Heart left ventricle (tissue), 16 donors: ENCODE measurements around the gene PFKFB3. TPM values are rescaled to one million over a fixed set of nuclear protein-coding genes. Genes with fewer than 3 reads are reported as not detected.

Experiments
- ATAC-seq, 4 donors: fragments of 200-7000 bp; cut with Tn5 transposase; one replicate each; pipeline ENCODE4 v1.9.1; 2020 to 2022; ENCODE audit warnings: moderate library complexity in 4 of 4, mild to moderate bottlenecking in 3 of 4, moderate number of reproducible peaks in 1 of 4
- DNase-seq, 5 donors: peaks; one replicate each; pipeline ENCODE4 v3.0.0-alpha.2; 2020
- H3K27ac ChIP-seq, 12 donors: fragments of 200-600 bp; sonication (generic) in 4 of 12; one replicate each; pipeline versions ENCODE4 v1.5.0 to v1.8.0; 2016 to 2022; ENCODE audit warnings: mild to moderate bottlenecking in 2 of 12
- H3K27me3 ChIP-seq, 9 donors: fragments of 200-600 bp; sonication (generic) in 2 of 9; one replicate each; pipeline versions ENCODE4 v1.5.1 to v1.8.0; 2016 to 2022; ENCODE audit warnings: mild to moderate bottlenecking in 3 of 9
- H3K36me3 ChIP-seq, 9 donors: fragments of 200-600 bp; sonication (generic) in 2 of 9; one replicate each; pipeline versions ENCODE4 v1.5.0 to v1.8.0; 2018 to 2022; ENCODE audit warnings: mild to moderate bottlenecking in 2 of 9
- H3K4me1 ChIP-seq, 12 donors: fragments of 200-600 bp; sonication (generic) in 4 of 12; one replicate each; pipeline versions ENCODE4 v1.5.0 to v1.8.0; 2016 to 2022; ENCODE audit warnings: mild to moderate bottlenecking in 3 of 12
- H3K4me3 ChIP-seq, 12 donors: fragments of 200-600 bp; sonication (generic) in 4 of 12; one replicate each; pipeline versions ENCODE4 v1.5.0 to v1.8.0; 2017 to 2022; ENCODE audit warnings: mild to moderate bottlenecking in 9 of 12, moderate library complexity in 4 of 12
- H3K9me3 ChIP-seq, 12 donors: fragments of 200-600 bp; sonication (generic) in 4 of 12; one replicate each; pipeline versions ENCODE4 v1.5.0 to v1.8.0; 2016 to 2022; ENCODE audit warnings: mild to moderate bottlenecking in 1 of 12
- CTCF ChIP-seq, 12 donors: fragments of 200-600 bp; sonication (generic) in 4 of 12; IDR thresholded peaks; one replicate each; pipeline versions ENCODE4 v1.5.0 to v1.8.0; 2018 to 2022; ENCODE audit warnings: antibody characterized with exemption in 12 of 12, mild to moderate bottlenecking in 5 of 12
- POLR2A ChIP-seq, 2 donors: fragments of 450-650 bp; IDR thresholded peaks; one replicate each; pipeline ENCODE4 v1.6.1; 2017; ENCODE audit warnings: antibody characterized with exemption in 2 of 2, mild to moderate bottlenecking in 2 of 2, moderate library complexity in 2 of 2
- WGBS, 4 donors: extraction: QIAGEN DNeasy Blood & Tissue Kit in 2 of 4; methylation state at CpG; one replicate each; pipeline versions ENCODE4 v1.1.5 to v1.1.7; 2013 to 2018; 5-methylcytosine and 5-hydroxymethylcytosine counted together
- intact Hi-C, 10 donors: fragments of 100-400 bp; cut with DNase I; formaldehyde crosslinking; loops; one replicate each; pipeline versions ENCODE4 v1.11.1 to v1.14.2; 2022
- polyA plus RNA-seq, 2 donors: library from polyadenylated mRNA; stranded (reverse); fragments of 200-250 nt; gene quantifications; one replicate each; pipeline ENCODE4 v1.2.3, GENCODE V29; 2013
- total RNA-seq, 9 donors: library from RNA; depleted of rRNA in 2 of 9; stranded (reverse); fragments of >200 nt in 2 of 9; fragmentation: NEBNext Ultra II Directional in 3 of 9; extraction: Animal tissue kit (Norgen Biotek cat#: 25700) in 3 of 9; gene quantifications; one replicate each; pipeline versions ENCODE4 v1.1.0 to v1.2.4, GENCODE V29; 2016 to 2023
- donor health status: ischemic (EF 13 %, LVEDD 7.1; RV severe dilation, severe dysfunction).
- donor health status: healthy with polysubstance abuse.
- donor health status: DM: no; HTN: yes; CAD: no.
- donor health status: DM: no; HTN: no; CAD: no.
- donor health status: ischemic (EF 25% LVEDD 6.9; RV normal size, moderate dysfunction).
- donor health status: ischemic (EF 25% LVEDD 5.7; RV mildly dilated, moderate dysfunction).
- donor health status: healthy.
- donor health status: DM: yes; HTN: yes; CAD: no.
- donor health status: ischemic (EF 35%, LVEDD 5.7; RV mildly dilated, moderate dysfunction).
- donor health status: nonischemic (EF 11% LVEDD 7.7; RV severe dilation, severe dysfunction).
- donor health status: DM: yes; HTN: yes; CAD: no.
- donor health status: PGD.
- donor health status: ischemic (EF 29% LVEDD 5.4; RV normal size, mild dysfunction).
- donor health status: nonischemic (EF 23%, LVEDD 6.1; RV moderate dilation, normal function).

The PFKFB3 gene
- total and polyA plus RNA-seq, 11 donors: 6.2 to 53.1 (median 13.4) TPM

GRCh38 chr10:6168084-6168483, 34.6 kb upstream of the PFKFB3 start:
- TF ChIP-seq CTCF (IDR thresholded peaks at IDR 0.05) (no peak), POLR2A (IDR thresholded peaks at IDR 0.05) (no peak)
- 77 to 92% (median 83%) methylated on average over 3 of the region's 3 CpGs for WGBS, 4 donors
- Histone ChIP-seq H3K4me1 (peaks cover 8 to 77% (median 44%) of the 10 kb centered on the region in 12 donors), H3K36me3 (peaks cover 0 to 17% (median 7%) of the 10 kb centered on the region in 9 donors), H3K9me3 (no peaks in the 10 kb centered on the region), H3K27ac (peak overlapping the region in 3 of 12 donors; percentile 9 to 99 (median 22)), H3K27me3 (no peaks in the 10 kb centered on the region), H3K4me3 (no peak overlapping the region)
- DNase-seq (no peak), ATAC-seq (no peak)
- intact Hi-C loops: loop anchor here in 2 of 10 donors (5.0 kb wide), 1 partner anchor 34 kb away; the partner anchor contains the start of gene PFKFB3 (in 2 of the 2)

GRCh38 chr10:6170638-6171037, 32.1 kb upstream of the PFKFB3 start:
- ATAC-seq (peak in 2 of 4 donors; percentile 18 to 36), DNase-seq (peak in 3 of 5 donors; percentile 48 to 58 (median 50))
- intact Hi-C loops: no loop called here
- peaks cover 4 to 80% (median 37%) of the 10 kb centered on the region in 12 donors for H3K4me1 ChIP-seq
- no peak overlapping the region for H3K4me3 ChIP-seq
- no peak for TF ChIP-seq POLR2A (IDR thresholded peaks at IDR 0.05)
- TF ChIP-seq CTCF (IDR thresholded peaks at IDR 0.05): no peak
- WGBS, 4 donors: 48 to 60% (median 51%) methylated on average over 2 of the region's 2 CpGs
- peaks cover 0 to 17% (median 7%) of the 10 kb centered on the region in 9 donors for H3K36me3 ChIP-seq
- no peaks in the 10 kb centered on the region for H3K27me3 ChIP-seq
- H3K27ac ChIP-seq: peak overlapping the region in 6 of 12 donors; percentile 21 to 91 (median 64)
- no peaks in the 10 kb centered on the region for H3K9me3 ChIP-seq

- peaks cover 0 to 5% (median 1%) of the 10 kb centered on the region in 9 donors for H3K36me3 ChIP-seq
- no peaks in the 10 kb centered on the region for H3K9me3 ChIP-seq
- TF ChIP-seq POLR2A (IDR thresholded peaks at IDR 0.05) (no peak), CTCF (IDR thresholded peaks at IDR 0.05) (no peak)
- H3K4me3 ChIP-seq: peak overlapping the region in 6 of 12 donors; percentile 6 to 27 (median 8)
- ATAC-seq: peak; percentile 60 to 89 (median 77)
- H3K27ac ChIP-seq: peak overlapping the region in 9 of 12 donors; percentile 47 to 91 (median 62)
- H3K27me3 ChIP-seq: no peaks in the 10 kb centered on the region
- H3K4me1 ChIP-seq: peaks cover 4 to 90% (median 38%) of the 10 kb centered on the region in 12 donors
- peak; percentile 70 to 84 (median 81) for DNase-seq
- intact Hi-C loops: no loop called here
- WGBS, 4 donors: 38 to 50% (median 44%) methylated on average over 17 to 23 of the region's 23 CpGs
Observed at GRCh38 chr10:6171881-6172695, 30.6 kb upstream of the PFKFB3 start.

- peaks cover 4 to 92% (median 45%) of the 10 kb centered on the region in 12 donors for H3K4me1 ChIP-seq
- H3K36me3 ChIP-seq: no peaks in the 10 kb centered on the region
- no peaks in the 10 kb centered on the region for H3K9me3 ChIP-seq
- ATAC-seq (no peak), DNase-seq (no peak)
- peak overlapping the region in 4 of 12 donors; percentile 15 to 91 (median 60) for H3K27ac ChIP-seq
- no peak overlapping the region for H3K4me3 ChIP-seq
- intact Hi-C loops: no loop called here
- 62 to 74% (median 66%) methylated on average over 8 of the region's 8 CpGs for WGBS, 4 donors
- H3K27me3 ChIP-seq: no peaks in the 10 kb centered on the region
- no peak for TF ChIP-seq POLR2A (IDR thresholded peaks at IDR 0.05)
- TF ChIP-seq CTCF (IDR thresholded peaks at IDR 0.05): no peak
Observed at GRCh38 chr10:6173203-6173602, 29.5 kb upstream of the PFKFB3 start.
